K562 (cell line): ENCODE data around the gene ADD2. TPM values are rescaled to one million over a fixed set of nuclear protein-coding genes. Genes with fewer than 3 reads are reported as not detected.

Experiments
- ATAC-seq: fragments of 200-7000 bp; cut with Tn5 transposase; 3 replicates; pipeline ENCODE4 v1.9.1; 2020; ENCODE audit warnings: moderate library complexity
- BruUV-seq: library from RNA; stranded (reverse); fragments of 400-500 nt; replicated peaks from 2 replicates; lab custom pipeline; 2021; lab: Mats Ljungman, UMichigan
- CTCF ChIA-PET: fragments of 300-600 bp; formaldehyde crosslinking; extraction: SDS; loops from one replicate; lab custom pipeline; 2021; ENCODE audit warnings: low intra/inter-chr PET ratio; lab: Yijun Ruan, JAX
- POLR2A ChIA-PET: fragments of 300-600, 350-650 bp; sonication (Branson Sonifier 250); formaldehyde crosslinking; extraction: SDS; loops from one replicate; lab custom pipeline; 2021; ENCODE audit warnings: antibody characterized with exemption, inconsistent platforms; lab: Yijun Ruan, JAX
- DNase-seq, 4 experiments: peaks; one replicate each; pipeline versions ENCODE4 v3.0.0 to v3.0.0-alpha.2; 2011 to 2018; ENCODE audit warnings: low spot score in 3 of 4, mixed read lengths in 3 of 4; ENCODE audit errors: extremely low read depth in 1 of 4
- FAIRE-seq: peaks from 2 replicates; lab custom pipeline; 2011; peaks lifted over from hg19 to GRCh38; lab: Jason Lieb, UNC
- H2AFZ ChIP-seq: 2 replicates; pipeline ENCODE4 v1.6.0; 2011; ENCODE audit warnings: low read depth, low read length, control low read depth, inconsistent platforms
- H3K27ac ChIP-seq: fragments of 200-600 bp; 3 replicates; pipeline ENCODE4 v1.8.0; 2011; ENCODE audit warnings: low read depth, mild to moderate bottlenecking, control low read depth, inconsistent platforms, low read length, moderate library complexity, mixed read lengths; ENCODE audit errors: extremely low read depth
- H3K27me3 ChIP-seq, 2 experiments: fragments of 300-600 bp in 1 of 2; 2 replicates in 1 of 2; 3 replicates in 1 of 2; pipeline versions ENCODE4 v1.6.0 to v1.8.0; 2011; ENCODE audit warnings: inconsistent platforms in 2 of 2, low read length in 2 of 2, mild to moderate bottlenecking in 1 of 2, mixed read lengths in 1 of 2, moderate library complexity in 1 of 2; ENCODE audit not compliant: control insufficient read depth in 2 of 2, insufficient read depth in 2 of 2
- H3K36me3 ChIP-seq: fragments of 300-600 bp; 3 replicates; pipeline ENCODE4 v1.8.0; 2011; ENCODE audit warnings: mild to moderate bottlenecking, low read length, inconsistent platforms; ENCODE audit not compliant: control insufficient read depth, insufficient read depth
- H3K4me1 ChIP-seq, 2 experiments: fragments of 200-600 bp in 1 of 2; replicated peaks in 1 of 2; 2 replicates in 1 of 2; 3 replicates in 1 of 2; pipeline versions ENCODE4 v1.5.1 to v1.8.0; 2011; ENCODE audit warnings: inconsistent platforms in 2 of 2, low read length in 2 of 2, mild to moderate bottlenecking in 1 of 2, mixed read lengths in 1 of 2, moderate library complexity in 1 of 2; ENCODE audit not compliant: control insufficient read depth in 2 of 2, insufficient read depth in 2 of 2
- H3K4me2 ChIP-seq: 2 replicates; pipeline ENCODE4 v1.6.1; 2011; ENCODE audit warnings: low read length, control low read depth, inconsistent platforms, mixed read lengths; ENCODE audit not compliant: insufficient read depth
- H3K4me3 ChIP-seq: fragments of 200-600 bp; sonication (generic), shearing (Covaris generic); 2 replicates; pipeline ENCODE4 v1.5.1; 2016; ENCODE audit warnings: control low read depth, inconsistent platforms
- H3K79me2 ChIP-seq: fragments of 200-600 bp; 3 replicates; pipeline ENCODE4 v1.8.0; 2011; ENCODE audit warnings: low read length, inconsistent platforms; ENCODE audit not compliant: control insufficient read depth, insufficient read depth
- H3K9ac ChIP-seq, 2 experiments: 2 replicates each; pipeline versions ENCODE4 v1.6.0 to v1.6.1; 2011; ENCODE audit warnings: low read depth in 2 of 2, low read length in 2 of 2, control low read depth in 1 of 2, inconsistent platforms in 1 of 2, mild to moderate bottlenecking in 1 of 2, mixed read lengths in 1 of 2; ENCODE audit not compliant: insufficient read depth in 1 of 2
- H3K9me1 ChIP-seq: one replicate; pipeline ENCODE4 v1.6.0; 2011; ENCODE audit warnings: inconsistent platforms, mild to moderate bottlenecking, low read length, moderate library complexity; ENCODE audit not compliant: control insufficient read depth, insufficient read depth
- H3K9me3 ChIP-seq: replicated peaks from 2 replicates; pipeline ENCODE4 v1.5.1; 2011; ENCODE audit warnings: low read depth, low read length, inconsistent platforms; ENCODE audit not compliant: control insufficient read depth, insufficient read depth
- H4K20me1 ChIP-seq: replicated peaks from 2 replicates; pipeline ENCODE4 v1.6.1; 2011; ENCODE audit warnings: low read length, inconsistent platforms, mixed read lengths; ENCODE audit not compliant: control insufficient read depth, insufficient read depth
- ATF3 ChIP-seq, 2 experiments: fragments of 450-650 bp in 1 of 2; sonication (generic) in 1 of 2; formaldehyde crosslinking in 1 of 2; IDR thresholded peaks in 1 of 2; conservative IDR thresholded peaks in 1 of 2; 2 replicates each; pipeline versions ENCODE4 v1.6.1 to v1.8.1; 2016 to 2023; ENCODE audit warnings: mild to moderate bottlenecking in 2 of 2, moderate library complexity in 2 of 2, inconsistent platforms in 1 of 2, missing genetic modification reagents in 1 of 2
- C11orf30 ChIP-seq: fragments of 450-650 bp; IDR thresholded peaks from 2 replicates; pipeline ENCODE4 v1.6.1; 2016; ENCODE audit warnings: low read depth, mild to moderate bottlenecking
- CHD2 ChIP-seq: IDR thresholded peaks from 2 replicates; pipeline ENCODE4 v1.6.1; 2011; ENCODE audit warnings: low read depth, low read length
- E2F6 ChIP-seq, 2 experiments: IDR thresholded peaks; 2 replicates each; pipeline ENCODE4 v1.6.1; 2011; ENCODE audit warnings: borderline replicate concordance in 1 of 2, control low read depth in 1 of 2, low read depth in 1 of 2, low read length in 1 of 2, mild to moderate bottlenecking in 1 of 2, mixed read lengths in 1 of 2, moderate library complexity in 1 of 2; ENCODE audit not compliant: insufficient read depth in 1 of 2, insufficient read length in 1 of 2, poor library complexity in 1 of 2, severe bottlenecking in 1 of 2; ENCODE audit errors: extremely low read depth in 1 of 2
- EP400 ChIP-seq: fragments of 450-650 bp; IDR thresholded peaks from 2 replicates; pipeline ENCODE4 v1.6.1; 2017; ENCODE audit warnings: antibody characterized with exemption, mild to moderate bottlenecking, moderate library complexity
- FOSL1 ChIP-seq: fragments of 200-800 bp; sonication (Bioruptor generic); conservative IDR thresholded peaks from 2 replicates; pipeline ENCODE4 v1.6.1; 2016; ENCODE audit warnings: missing genetic modification characterization, missing compliant biosample characterization
- JUND ChIP-seq, 2 experiments: IDR thresholded peaks; 2 replicates in 1 of 2; 3 replicates in 1 of 2; pipeline ENCODE4 v1.6.1; 2011; ENCODE audit warnings: borderline replicate concordance in 2 of 2, low read depth in 2 of 2, low read length in 2 of 2, improper control_type of control experiment in 1 of 2, missing biosample characterization in 1 of 2, missing genetic modification characterization in 1 of 2, missing genetic modification reagents in 1 of 2
- NFE2 ChIP-seq: IDR thresholded peaks from 2 replicates; pipeline ENCODE4 v1.6.1; 2014; ENCODE audit warnings: antibody characterized with exemption, low read depth
- PHB2 ChIP-seq: fragments of 450-650 bp; IDR thresholded peaks from 2 replicates; pipeline ENCODE4 v1.6.1; 2017; ENCODE audit warnings: low read depth
- PKNOX1 ChIP-seq: fragments of 450-650 bp; IDR thresholded peaks from 2 replicates; pipeline ENCODE4 v1.6.1; 2016
- RBM25 ChIP-seq: fragments of 200-400 bp; formaldehyde crosslinking; IDR thresholded peaks from 2 replicates; pipeline ENCODE4 v1.6.1; 2018; ENCODE audit warnings: low read length, low read depth, moderate library complexity; ENCODE audit not compliant: severe bottlenecking
- RCOR1 ChIP-seq, 2 experiments: IDR thresholded peaks; 2 replicates each; pipeline ENCODE4 v1.6.1; 2012; ENCODE audit warnings: low read depth in 2 of 2, low read length in 2 of 2, borderline replicate concordance in 1 of 2, improper control_type of control experiment in 1 of 2
- RFX1 ChIP-seq: fragments of 450-650 bp; IDR thresholded peaks from 2 replicates; pipeline ENCODE4 v1.6.1; 2016; ENCODE audit warnings: mild to moderate bottlenecking, moderate library complexity
- SMARCA5 ChIP-seq: fragments of 450-650 bp; IDR thresholded peaks from 2 replicates; pipeline ENCODE4 v1.6.1; 2016
- YY1 ChIP-seq, 3 experiments: IDR thresholded peaks; 2 replicates each; pipeline ENCODE4 v1.6.1; 2011; ENCODE audit warnings: low read length in 2 of 3, mild to moderate bottlenecking in 2 of 3, moderate library complexity in 2 of 3, borderline replicate concordance in 1 of 3, control low read depth in 1 of 3, low read depth in 1 of 3; ENCODE audit not compliant: insufficient read depth in 3 of 3, insufficient replicate concordance in 2 of 3, control insufficient read depth in 1 of 3, insufficient read length in 1 of 3; ENCODE audit errors: extremely low read depth in 1 of 3
- ZBTB2 ChIP-seq: fragments of 450-650 bp; IDR thresholded peaks from 2 replicates; pipeline ENCODE4 v1.6.1; 2016; ENCODE audit warnings: antibody characterized with exemption
- in situ Hi-C: fragments of 300-500 bp; cut with MboI; formaldehyde crosslinking; loops from 4 replicates; pipeline ENCODE4 v1.15.0; 2018; ENCODE audit warnings: inconsistent platforms, mixed read lengths
- intact Hi-C: fragments of 100-400 bp; cut with micrococcal nuclease; formaldehyde crosslinking; loops from 2 replicates; pipeline ENCODE4 v1.14.2; 2022
- polyA plus RNA-seq, 8 experiments: library from polyadenylated mRNA; depleted of rRNA in 4 of 8; stranded (reverse) in 5 of 8; unstranded in 3 of 8; fragments of >200 nt; fragmentation: Nextera tagmentation in 2 of 8; fragmentation: Illumina TruSeq in 1 of 8; extraction: Ambion mirVana in 2 of 8; extraction: Trizol in 1 of 8; gene quantifications; 2 replicates each; pipeline versions ENCODE4 v1.2.1 to v1.2.3, GENCODE V29; 2011 to 2014; ENCODE audit warnings: inconsistent platforms in 1 of 8, missing spikeins in 1 of 8
- total RNA-seq, 7 experiments: library from RNA; depleted of rRNA in 6 of 7; stranded (reverse); fragments of >200 nt in 6 of 7; fragmentation: Illumina TruSeq in 2 of 7; extraction: Trizol in 2 of 7; gene quantifications; 2 replicates each; pipeline versions ENCODE4 v1.2.1 to v1.2.3, GENCODE V29; 2011 to 2021; ENCODE audit warnings: low replicate concordance in 1 of 7

The ADD2 gene
- total and polyA plus RNA-seq, 9 of the 15 experiments (the other 6 are each of a cell fraction or from before 2014, with no cell fraction given) = 3.5 to 63.0 (median 36.2) TPM

GRCh38 chr2:70743677-70744076 lies 24.3 kb downstream of the ADD2 start:
- ChIA-PET CTCF (interaction anchor here (0.8 kb wide), 1 partner anchor 24 kb away, joined by 5 read pairs; the partner anchor contains the start of gene ADD2), POLR2A (interaction anchor here (0.6 to 1.5 kb wide), 4 partner anchors 9 to 34 kb away, joined by 3 to 4 read pairs (median 4); no protein-coding TSS in a partner anchor)
- no peaks in the 10 kb centered on the region for H4K20me1 ChIP-seq
- no peak overlapping the region; the same call in 2 of the 3 replicates for H3K27ac ChIP-seq
- peaks cover 8% of the 10 kb centered on the region; the same call in 1 of the 3 replicates for H3K79me2 ChIP-seq
- intact Hi-C loops (no loop called here), in situ Hi-C loops (no loop called here)
- H3K4me1 ChIP-seq = peaks cover 4% of the 10 kb centered on the region in 2 experiments; a peak in 3 of 5 replicates
- no peak overlapping the region for H3K9ac ChIP-seq
- no peak overlapping the region for H2AFZ ChIP-seq
- H3K4me2 ChIP-seq = no peak overlapping the region
- no peaks in the 10 kb centered on the region for H3K27me3 ChIP-seq
- H3K9me1 ChIP-seq = no peaks in the 10 kb centered on the region
- DNase-seq (peak; percentile 63 to 72 (median 70)), ATAC-seq (peak; percentile 98), FAIRE-seq (peak; percentile 83)
- H3K36me3 ChIP-seq = no peaks in the 10 kb centered on the region
- no peak overlapping the region for H3K4me3 ChIP-seq
- BruUV-seq = no TSS peak
- H3K9me3 ChIP-seq = no peaks in the 10 kb centered on the region
- TF ChIP-seq C11orf30 (peak; percentile 62), EP400 (0 out of 2 replicates have a peak, but pooled peaks have one; percentile 26), PKNOX1 (peak; percentile 90), SMARCA5 (peak; percentile 96), RFX1 (peak; percentile 30), JUND (IDR thresholded peaks at IDR 0.05; ENCODE audit: borderline replicate concordance, low read depth, low read length) (0 out of 2 replicates have a peak, but pooled peaks have one; percentile 34), JUND (tag; IDR thresholded peaks at IDR 0.05; ENCODE audit: borderline replicate concordance, low read depth, low read length) (peak; percentile 80; the same call in 2 of the 3 replicates), RCOR1 (IDR thresholded peaks at IDR 0.05; ENCODE audit: borderline replicate concordance in 1 of 2, low read depth in 2 of 2, low read length in 2 of 2) (peak in 1 of 2 experiments; percentile 67; a peak in 1 of 4 replicates), CHD2 (no peak), PHB2 (no peak), FOSL1 (peak; percentile 73), E2F6 (IDR thresholded peaks at IDR 0.05; ENCODE audit: borderline replicate concordance in 1 of 2, extremely low read depth in 1 of 2, insufficient read depth in 1 of 2, insufficient read length in 1 of 2, low read depth in 1 of 2, low read length in 1 of 2, poor library complexity in 1 of 2, severe bottlenecking in 1 of 2) (peak in 1 of 2 experiments; percentile 32), RBM25 (peak; percentile 96), ZBTB2 (0 out of 2 replicates have a peak, but pooled peaks have one; percentile 25), ATF3 (IDR thresholded peaks at IDR 0.05) (peak; percentile 43), ATF3 (CRISPR knock-in tag; conservative IDR thresholded peaks at IDR 0.05) (no peak), YY1 (IDR thresholded peaks at IDR 0.05; ENCODE audit: borderline replicate concordance in 1 of 3, control insufficient read depth in 1 of 3, extremely low read depth in 1 of 3, insufficient read depth in 3 of 3, insufficient read length in 1 of 3, insufficient replicate concordance in 2 of 3, low read depth in 1 of 3, low read length in 2 of 3) (peak in 1 of 3 experiments; percentile 76), NFE2 (peak; percentile 81)
